Fibroblast of mammary gland (primary cell): ENCODE data around the gene AMN1.
"Not testable (repeated sequence)": the region's sequence is repeated elsewhere in the genome, so short reads cannot be mapped to it uniquely, and the experiment has no call there.

ENCODE experiments used
- DNase-seq: peaks from one replicate; pipeline ENCODE4 v3.0.0-alpha.2; 2010; ENCODE audit warnings: low read depth
- H3K4me3 ChIP-seq: 2 replicates; pipeline ENCODE4 v1.5.1; 2011; ENCODE audit warnings: low read depth, mild to moderate bottlenecking, low read length, moderate library complexity; ENCODE audit not compliant: control insufficient read depth
- TF ChIP-seq, protein P1 (sequence below): conservative IDR thresholded peaks from 2 replicates; pipeline ENCODE4 v1.5.1; 2011; ENCODE audit warnings: low read depth, low read length, inconsistent platforms; ENCODE audit not compliant: control insufficient read depth, insufficient read depth

AMN1 gene

DNA sequence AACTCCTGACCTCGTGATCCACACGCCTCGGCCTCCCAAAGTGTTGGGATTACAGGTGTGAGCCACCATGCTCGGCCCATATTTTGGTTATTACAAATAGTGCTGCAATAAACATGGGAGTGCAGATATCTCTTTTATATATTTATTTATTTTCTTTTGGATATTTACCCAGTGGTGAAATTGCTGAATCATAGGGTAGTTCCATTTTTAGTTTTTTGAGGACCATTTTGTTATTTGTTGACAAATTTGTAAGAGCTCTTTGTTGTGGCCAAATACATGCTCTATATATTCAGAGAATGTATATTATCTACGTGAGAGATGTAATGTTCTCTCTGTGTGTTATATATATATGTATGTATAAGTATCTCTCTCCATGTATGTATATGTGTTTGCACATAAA is 15.9 kb downstream of the AMN1 start:
- no peak for DNase-seq
- H3K4me3 ChIP-seq, result no peak overlapping the region
- TF ChIP-seq, protein P1, sequence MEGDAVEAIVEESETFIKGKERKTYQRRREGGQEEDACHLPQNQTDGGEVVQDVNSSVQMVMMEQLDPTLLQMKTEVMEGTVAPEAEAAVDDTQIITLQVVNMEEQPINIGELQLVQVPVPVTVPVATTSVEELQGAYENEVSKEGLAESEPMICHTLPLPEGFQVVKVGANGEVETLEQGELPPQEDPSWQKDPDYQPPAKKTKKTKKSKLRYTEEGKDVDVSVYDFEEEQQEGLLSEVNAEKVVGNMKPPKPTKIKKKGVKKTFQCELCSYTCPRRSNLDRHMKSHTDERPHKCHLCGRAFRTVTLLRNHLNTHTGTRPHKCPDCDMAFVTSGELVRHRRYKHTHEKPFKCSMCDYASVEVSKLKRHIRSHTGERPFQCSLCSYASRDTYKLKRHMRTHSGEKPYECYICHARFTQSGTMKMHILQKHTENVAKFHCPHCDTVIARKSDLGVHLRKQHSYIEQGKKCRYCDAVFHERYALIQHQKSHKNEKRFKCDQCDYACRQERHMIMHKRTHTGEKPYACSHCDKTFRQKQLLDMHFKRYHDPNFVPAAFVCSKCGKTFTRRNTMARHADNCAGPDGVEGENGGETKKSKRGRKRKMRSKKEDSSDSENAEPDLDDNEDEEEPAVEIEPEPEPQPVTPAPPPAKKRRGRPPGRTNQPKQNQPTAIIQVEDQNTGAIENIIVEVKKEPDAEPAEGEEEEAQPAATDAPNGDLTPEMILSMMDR, result no peak

DNA sequence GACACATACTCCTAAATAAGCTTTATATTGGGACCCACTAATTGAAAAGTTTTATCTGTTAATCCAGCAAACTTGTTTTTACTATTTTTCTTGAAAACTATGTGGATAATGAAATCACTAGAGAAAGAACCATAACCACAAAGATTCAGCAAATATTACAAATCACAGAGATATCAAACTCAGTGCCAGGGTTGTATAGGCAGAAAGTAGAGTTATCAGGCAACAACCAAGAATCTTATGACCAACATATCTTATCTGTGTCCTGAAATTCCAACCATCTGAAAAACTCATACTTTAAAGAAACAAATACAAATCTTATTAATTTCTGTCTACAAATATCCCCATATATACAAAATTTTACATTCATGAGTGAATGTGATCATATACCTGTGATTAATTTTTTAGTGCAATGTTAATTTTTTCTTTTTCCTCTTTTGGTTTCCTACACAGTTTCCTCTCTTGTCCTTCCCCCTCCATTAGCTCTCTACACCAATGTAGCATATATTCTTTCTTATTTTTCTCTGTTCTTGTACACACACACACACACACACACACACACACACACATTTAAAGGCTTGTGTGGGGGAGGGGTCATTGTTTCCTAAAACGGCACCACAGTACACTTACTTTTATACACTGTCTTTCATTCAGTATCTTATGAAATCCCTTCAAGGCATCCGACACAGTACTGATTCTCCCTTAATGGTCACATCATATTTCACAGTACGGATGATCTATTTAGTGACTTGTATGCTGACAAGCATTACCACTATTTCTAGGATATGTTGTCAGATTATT is 18.6 kb downstream of the AMN1 start:
- H3K4me3 ChIP-seq, result no peak overlapping the region
- TF ChIP-seq, protein P1, result no peak
- DNase-seq, result no peak

DNA sequence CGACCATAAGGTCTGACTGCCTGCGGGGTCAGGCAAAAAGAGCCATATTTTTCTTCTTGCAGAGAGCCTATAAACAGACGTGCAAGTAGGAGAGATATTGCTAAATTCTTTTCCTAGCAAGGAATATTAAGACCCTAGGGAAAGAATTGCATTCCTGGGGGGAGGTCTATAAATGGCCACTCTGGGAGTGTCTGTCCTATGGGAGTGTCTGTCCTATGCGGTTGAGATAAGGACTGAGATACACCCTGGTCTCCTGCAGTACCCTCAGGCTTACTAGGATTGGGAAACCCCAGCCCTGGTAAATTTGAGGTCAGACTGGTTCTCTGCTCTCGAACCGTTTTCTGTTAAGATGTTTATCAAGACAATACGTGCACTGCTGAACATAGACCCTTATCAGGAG is 20.7 kb downstream of the AMN1 start:
- DNase-seq, H3K4me3 ChIP-seq: not testable (repeated sequence)

DNA sequence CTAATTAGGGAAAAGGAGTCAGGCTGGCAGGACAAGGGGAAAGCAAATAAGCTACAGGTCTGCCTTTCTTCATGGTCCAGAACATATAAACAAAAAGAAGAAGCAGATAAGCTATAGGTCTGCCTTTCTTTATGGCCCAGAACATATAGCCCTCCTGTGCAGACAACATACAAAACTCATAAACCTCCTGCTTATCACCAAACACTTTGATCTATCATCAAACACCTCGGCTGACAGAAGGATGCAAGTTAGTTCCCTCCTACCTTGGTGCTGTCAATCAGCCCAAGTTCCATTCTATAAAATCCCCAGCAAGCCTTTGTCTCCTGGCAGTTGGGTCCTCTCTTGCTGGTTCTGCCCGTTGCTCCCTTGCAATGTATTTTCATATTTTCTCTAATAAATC is 23.2 kb downstream of the AMN1 start:
- no peak for DNase-seq
- TF ChIP-seq, protein P1, result no peak
- no peak overlapping the region for H3K4me3 ChIP-seq

DNA sequence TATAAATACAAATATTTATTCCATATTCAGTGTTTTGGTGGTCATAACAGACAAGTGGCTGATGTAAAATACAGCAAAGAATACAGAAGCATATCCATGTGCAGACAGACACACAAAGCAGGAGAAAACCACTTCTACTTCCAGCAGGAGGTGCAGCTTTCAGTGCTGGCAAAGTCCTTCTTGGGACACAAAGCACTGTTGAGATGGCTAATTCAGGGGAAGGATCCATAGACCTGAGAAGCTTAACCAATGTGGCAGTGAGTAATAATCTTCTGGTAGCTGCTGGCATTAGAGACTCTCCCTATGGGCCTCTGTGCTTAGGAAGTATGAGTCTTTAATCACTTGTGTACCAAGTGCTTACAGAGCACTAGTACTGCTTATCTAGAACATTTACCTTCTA is 26.8 kb downstream of the AMN1 start:
- DNase-seq, result peak; percentile 46
- TF ChIP-seq, protein P1, result peak; percentile 23
- H3K4me3 ChIP-seq, result no peak overlapping the region

DNA sequence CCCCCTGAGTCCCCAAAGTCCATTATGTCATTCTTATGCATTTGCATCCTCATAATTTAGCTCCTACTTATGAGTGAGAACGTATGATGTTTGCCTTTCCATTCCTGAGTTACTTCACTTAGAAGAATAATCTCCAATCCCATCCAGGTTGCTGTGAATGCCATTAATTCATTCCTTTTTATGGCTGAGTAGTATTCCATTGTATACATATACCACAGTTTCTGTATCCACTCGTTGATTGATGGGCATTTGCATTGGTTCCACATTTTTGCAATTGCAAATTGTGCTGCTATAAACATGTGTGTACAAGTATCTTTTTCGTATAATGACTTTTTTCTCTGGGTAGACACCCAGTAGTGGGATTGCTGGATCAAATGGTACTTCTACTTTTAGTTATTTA is 38.9 kb downstream of the AMN1 start:
- not testable (repeated sequence) for H3K4me3 ChIP-seq, DNase-seq

DNA sequence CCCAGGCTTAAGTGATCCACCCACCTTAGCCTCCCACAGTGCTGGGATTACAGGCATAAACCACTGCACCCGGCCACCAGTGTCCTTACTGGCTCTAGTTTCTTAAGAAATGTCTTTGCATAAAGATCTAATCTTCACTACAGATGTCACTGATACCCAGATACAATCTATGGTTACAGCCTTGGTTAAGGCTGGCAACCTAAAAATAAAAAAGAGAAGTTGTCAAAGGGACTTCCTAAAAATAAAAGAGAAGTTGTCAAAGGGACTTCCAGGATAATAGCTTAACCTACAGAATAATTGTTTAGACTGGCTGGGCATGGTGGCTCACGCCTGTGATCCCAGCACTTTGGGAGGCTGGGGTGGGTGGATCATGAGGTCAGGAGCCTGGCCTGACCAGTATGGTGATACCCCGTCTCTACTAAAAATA is 41.7 kb downstream of the AMN1 start:
- DNase-seq, result no peak
- TF ChIP-seq, protein P1, result no peak
- H3K4me3 ChIP-seq, result no peak overlapping the region

DNA sequence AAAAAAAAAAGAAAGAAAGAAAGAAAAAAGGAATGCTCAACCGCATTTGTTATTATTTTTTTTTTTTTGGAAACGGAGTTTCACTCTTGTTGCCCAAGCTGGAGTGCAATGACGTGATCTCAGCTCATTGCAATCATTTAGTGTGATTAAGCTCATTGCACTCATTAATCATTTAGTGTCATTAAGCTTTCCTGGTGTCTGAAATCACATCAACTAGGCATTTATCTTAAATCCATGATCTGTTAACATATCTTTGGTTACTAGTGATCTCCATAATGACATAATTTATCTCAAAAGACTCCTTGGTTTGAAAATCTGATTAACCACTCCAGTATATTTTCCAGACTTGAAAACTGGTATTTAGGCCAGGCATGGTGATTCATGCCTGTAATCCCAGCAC is 43.0 kb downstream of the AMN1 start:
- no peak overlapping the region for H3K4me3 ChIP-seq
- DNase-seq, result no peak
- TF ChIP-seq, protein P1, result no peak
